GM19238 (cell line): ENCODE data around the gene EEF1A1.
"Not testable (repeated sequence)": the region's sequence is repeated elsewhere in the genome, so short reads cannot be mapped to it uniquely, and the experiment has no call there.

ENCODE experiments used
- DNase-seq: peaks from one replicate; pipeline ENCODE4 v3.0.0; 2011; ENCODE audit warnings: low spot score; ENCODE audit not compliant: insufficient read length

Gene EEF1A1

DNA sequence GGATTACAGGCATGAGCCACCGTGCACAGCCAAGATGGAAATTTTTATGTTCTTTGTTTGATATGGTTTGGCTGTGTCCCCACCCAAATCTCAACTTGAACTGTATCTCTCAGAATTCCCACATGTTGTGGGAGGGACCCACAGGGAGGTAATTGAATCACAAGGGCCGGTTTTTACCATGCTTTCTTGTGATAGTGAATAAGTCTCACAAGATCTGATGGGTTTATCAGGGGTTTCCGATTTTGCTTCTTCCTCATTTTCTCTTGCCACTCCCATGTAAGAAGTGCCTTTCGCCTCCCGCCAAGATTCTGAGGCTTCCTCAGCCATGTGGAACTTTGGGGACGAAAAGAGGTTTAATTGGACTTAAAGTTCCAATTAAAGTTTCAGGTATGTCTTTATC is 14.6 kb downstream of the EEF1A1 start:
- no peak for DNase-seq

GRCh38 chr6:73505705-73506104 is 15.1 kb downstream of the EEF1A1 start:
- DNase-seq, result not testable (repeated sequence)

- no peak for DNase-seq
Observed at GRCh38 chr6:73505142-73505541, 15.7 kb downstream of the EEF1A1 start.

- no peak for DNase-seq
Observed at GRCh38 chr6:73504160-73504559, 16.7 kb downstream of the EEF1A1 start.

DNA sequence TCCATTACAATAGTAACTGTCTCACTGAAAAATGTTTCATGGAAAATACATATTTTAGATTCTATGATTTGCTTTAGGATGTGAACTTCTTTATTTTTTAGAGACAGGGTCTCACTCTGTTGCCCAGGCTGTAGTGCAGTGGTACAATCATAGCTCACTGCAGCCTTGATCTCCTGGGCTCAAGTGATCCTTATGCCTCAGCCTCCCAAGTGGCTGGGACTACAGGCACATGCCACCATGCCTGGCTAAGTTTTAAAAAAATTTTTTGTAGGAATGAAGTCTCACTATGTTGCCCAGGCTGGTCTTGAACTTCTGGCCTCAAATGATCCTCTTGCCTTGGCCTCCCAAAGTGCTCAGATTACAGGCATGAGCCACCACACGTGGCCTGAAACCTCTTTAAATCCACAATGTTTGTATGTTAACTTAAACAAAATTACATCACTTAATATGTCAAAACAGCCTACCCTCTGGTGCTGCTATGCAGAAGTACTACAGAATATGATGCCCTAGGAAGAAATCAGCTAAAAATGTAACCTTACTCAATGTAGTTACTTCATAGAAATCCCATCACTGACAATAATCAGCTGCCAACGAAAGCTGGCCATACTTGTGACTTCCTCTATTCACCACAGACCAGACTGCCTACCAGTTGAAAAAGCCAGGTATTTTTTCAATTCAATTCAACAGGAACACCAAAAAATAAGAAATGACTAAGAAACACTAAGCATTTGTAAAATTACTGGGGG is 17.6 kb downstream of the EEF1A1 start:
- DNase-seq, result no peak

DNA sequence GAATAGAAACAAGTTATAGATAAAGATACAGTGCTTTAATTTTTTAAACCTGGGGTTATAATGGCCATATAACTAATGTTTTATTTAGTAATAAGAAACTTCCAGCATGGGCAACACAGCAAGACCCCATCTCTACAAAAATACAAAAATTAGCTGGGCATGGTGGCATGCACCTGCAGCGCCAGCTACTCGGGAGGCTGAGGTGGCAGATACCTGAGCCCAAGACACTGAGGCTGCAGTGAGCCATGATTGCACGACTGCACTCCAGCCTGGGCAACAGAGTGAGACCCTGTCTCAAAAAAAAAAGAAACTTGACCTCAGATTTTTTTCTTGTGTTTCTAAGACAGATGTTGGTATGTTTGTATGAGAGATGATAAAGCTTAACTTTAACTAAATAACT is 22.9 kb downstream of the EEF1A1 start:
- no peak for DNase-seq

- DNase-seq, result no peak
Observed at GRCh38 chr6:73491377-73491776, 29.5 kb downstream of the EEF1A1 start.

DNA sequence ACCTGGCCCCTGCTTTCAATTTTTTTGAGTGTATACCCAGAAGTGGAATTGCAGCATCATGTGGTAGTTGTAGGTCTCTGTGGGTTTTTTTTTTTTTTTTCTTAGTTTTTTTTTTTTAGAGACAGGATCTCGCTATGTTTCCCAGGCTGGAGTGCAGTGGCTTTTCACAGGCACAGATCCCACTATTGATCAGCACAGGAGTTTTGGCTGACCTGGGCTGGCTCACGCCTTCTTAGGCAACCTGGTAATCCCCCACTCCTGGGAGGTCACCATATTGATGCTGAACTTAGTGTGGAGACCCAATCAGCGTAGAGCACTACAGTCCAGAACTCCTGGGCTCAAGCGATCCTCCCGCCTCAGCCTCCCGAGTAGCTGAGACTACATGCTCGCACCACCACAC is 33.4 kb downstream of the EEF1A1 start:
- no peak for DNase-seq

DNA sequence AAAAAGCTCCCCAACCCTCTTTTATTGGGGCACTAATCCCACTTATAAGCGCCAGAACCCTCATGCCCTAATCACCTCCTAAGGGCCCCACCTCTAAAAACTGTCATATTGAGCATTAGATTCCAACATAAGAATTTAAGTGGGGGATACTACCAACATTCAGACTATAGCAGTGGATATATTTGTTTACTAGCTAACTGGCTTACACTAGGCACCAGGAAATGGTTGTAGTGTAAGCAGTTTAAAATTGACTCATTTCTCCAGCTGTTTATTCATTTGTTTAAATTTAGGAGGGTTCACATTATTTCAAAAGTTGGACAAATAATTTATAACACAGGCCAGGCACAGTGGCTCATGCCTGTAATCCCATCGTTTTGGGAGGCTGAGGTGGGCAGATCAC is 36.4 kb downstream of the EEF1A1 start:
- DNase-seq, result no peak

GRCh38 chr6:73481969-73482368 is 38.9 kb downstream of the EEF1A1 start:
- no peak for DNase-seq

- DNase-seq, result no peak
Observed at GRCh38 chr6:73477407-73477806, 43.4 kb downstream of the EEF1A1 start.

- no peak for DNase-seq
Observed at GRCh38 chr6:73476723-73477122, 44.1 kb downstream of the EEF1A1 start.

DNA sequence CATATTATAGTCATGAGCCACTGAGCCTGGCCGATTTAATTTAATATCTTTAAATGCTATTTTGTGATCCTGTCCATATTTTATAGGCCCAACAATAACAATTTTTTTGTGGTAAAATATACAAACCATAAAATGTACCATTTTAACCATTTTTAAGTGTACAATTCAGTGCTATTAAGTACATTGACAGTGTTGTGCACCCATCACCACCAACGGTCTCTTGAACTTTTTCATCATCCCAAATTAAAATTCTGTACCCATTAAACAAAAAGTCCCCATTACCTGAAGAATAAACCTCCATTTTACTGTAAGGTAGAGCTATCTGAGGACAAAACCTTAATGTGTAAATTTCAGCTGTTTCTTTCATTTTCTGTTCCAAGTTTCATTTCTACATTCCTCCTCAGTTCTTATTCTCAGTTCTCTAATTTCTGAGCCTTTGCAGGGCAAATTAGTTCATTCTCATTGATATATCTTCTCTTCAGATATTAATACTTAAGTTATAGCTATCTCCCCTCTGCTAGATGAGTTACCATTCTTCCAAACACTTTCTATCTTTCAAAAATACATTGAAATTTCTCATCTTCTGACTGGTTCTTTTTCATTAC is 49.0 kb downstream of the EEF1A1 start:
- no peak for DNase-seq
